H9 (cell line): ENCODE measurements around the gene PARVB. TPM values are rescaled to one million over a fixed set of nuclear protein-coding genes. Genes with fewer than 3 reads are reported as not detected.

Source experiments
- DNase-seq: peaks from one replicate; pipeline ENCODE4 v3.0.0-alpha.2; 2017
- H2AFZ ChIP-seq: one replicate; pipeline ENCODE4 v1.6.1; 2013; ENCODE audit warnings: mild to moderate bottlenecking, low read length, control low read depth, moderate library complexity
- H2AK5ac ChIP-seq: 2 replicates; pipeline ENCODE4 v1.6.1; 2013; ENCODE audit warnings: low read length, control low read depth, mixed read lengths; ENCODE audit not compliant: insufficient read length
- H2BK120ac ChIP-seq: one replicate; pipeline ENCODE4 v1.6.1; 2013; ENCODE audit warnings: low read depth, mild to moderate bottlenecking, low read length, control low read depth, inconsistent platforms; ENCODE audit not compliant: poor library complexity, severe bottlenecking
- H2BK12ac ChIP-seq: 2 replicates; pipeline ENCODE4 v1.6.1; 2013; ENCODE audit warnings: low read length, control low read depth, mixed read lengths, low read depth; ENCODE audit not compliant: insufficient read length
- H2BK15ac ChIP-seq: 2 replicates; pipeline ENCODE4 v1.6.1; 2013; ENCODE audit warnings: low read depth, low read length, control low read depth
- H2BK20ac ChIP-seq: one replicate; pipeline ENCODE4 v1.6.1; 2013; ENCODE audit warnings: low read depth, mild to moderate bottlenecking, low read length, control low read depth, inconsistent platforms; ENCODE audit not compliant: poor library complexity, severe bottlenecking
- H2BK5ac ChIP-seq: 2 replicates; pipeline ENCODE4 v1.6.1; 2013; ENCODE audit warnings: low read length, control low read depth, mixed read lengths; ENCODE audit not compliant: insufficient read length
- H3K14ac ChIP-seq: 2 replicates; pipeline ENCODE4 v1.6.1; 2013; ENCODE audit warnings: low read length, control low read depth; ENCODE audit not compliant: insufficient read depth
- H3K18ac ChIP-seq: 2 replicates; pipeline ENCODE4 v1.6.1; 2013; ENCODE audit warnings: low read depth, mild to moderate bottlenecking, mixed read lengths, low read length, control low read depth; ENCODE audit not compliant: insufficient read length
- H3K23ac ChIP-seq: 2 replicates; pipeline ENCODE4 v1.6.1; 2013; ENCODE audit warnings: low read length, control low read depth, mixed read lengths, low read depth; ENCODE audit not compliant: insufficient read length
- H3K23me2 ChIP-seq: 2 replicates; pipeline ENCODE4 v1.6.1; 2013; ENCODE audit warnings: low read depth, mild to moderate bottlenecking, mixed read lengths, low read length, control low read depth; ENCODE audit not compliant: insufficient read length, poor library complexity, severe bottlenecking
- H3K27ac ChIP-seq: 2 replicates; pipeline ENCODE4 v1.5.1; 2013; ENCODE audit warnings: low read length, control low read depth, mixed read lengths, low read depth; ENCODE audit not compliant: insufficient read length
- H3K27me3 ChIP-seq: 2 replicates; pipeline ENCODE4 v1.6.1; 2013; ENCODE audit warnings: low read length, control low read depth, inconsistent platforms; ENCODE audit not compliant: insufficient read depth
- H3K4ac ChIP-seq: 2 replicates; pipeline ENCODE4 v1.6.1; 2013; ENCODE audit warnings: low read depth, mild to moderate bottlenecking, control low read depth, inconsistent platforms, low read length, moderate library complexity
- H3K4me1 ChIP-seq: 2 replicates; pipeline ENCODE4 v1.6.1; 2013; ENCODE audit warnings: low read length, control low read depth, inconsistent platforms; ENCODE audit not compliant: insufficient read depth
- H3K4me2 ChIP-seq: 2 replicates; pipeline ENCODE4 v1.6.1; 2013; ENCODE audit warnings: low read length, control low read depth, mixed read lengths; ENCODE audit not compliant: insufficient read length, insufficient read depth
- H3K56ac ChIP-seq: 2 replicates; pipeline ENCODE4 v1.6.1; 2013; ENCODE audit warnings: low read depth, mild to moderate bottlenecking, mixed read lengths, low read length, control low read depth; ENCODE audit not compliant: insufficient read length
- H3K79me1 ChIP-seq: 2 replicates; pipeline ENCODE4 v1.6.1; 2013; ENCODE audit warnings: low read depth, mild to moderate bottlenecking, moderate library complexity, low read length, control low read depth, inconsistent platforms; ENCODE audit not compliant: insufficient read depth, poor library complexity, severe bottlenecking
- H3K79me2 ChIP-seq: 2 replicates; pipeline ENCODE4 v1.6.1; 2013; ENCODE audit warnings: low read length, control low read depth, inconsistent platforms; ENCODE audit not compliant: insufficient read depth
- H3K9ac ChIP-seq: 2 replicates; pipeline ENCODE4 v1.6.1; 2013; ENCODE audit warnings: low read length, control low read depth, mixed read lengths; ENCODE audit not compliant: insufficient read length; ENCODE audit errors: extremely low read depth
- H3K9me3 ChIP-seq: one replicate; pipeline ENCODE4 v1.6.1; 2013; ENCODE audit warnings: low read depth, low read length, inconsistent platforms; ENCODE audit not compliant: control insufficient read depth
- H3T11ph ChIP-seq: one replicate; pipeline ENCODE4 v1.6.1; 2013; ENCODE audit warnings: mild to moderate bottlenecking, low read length, control low read depth, inconsistent platforms
- H4K20me1 ChIP-seq: one replicate; pipeline ENCODE4 v1.6.1; 2013; ENCODE audit not compliant: control insufficient read depth, insufficient read length, insufficient read depth
- H4K5ac ChIP-seq: 2 replicates; pipeline ENCODE4 v1.6.1; 2013; ENCODE audit warnings: low read depth, mild to moderate bottlenecking, mixed read lengths, low read length, control low read depth; ENCODE audit not compliant: insufficient read length
- H4K8ac ChIP-seq: replicated peaks from 2 replicates; pipeline ENCODE4 v1.6.1; 2013; ENCODE audit warnings: low read length, control low read depth, mixed read lengths, low read depth; ENCODE audit not compliant: insufficient read length
- H4K91ac ChIP-seq: 2 replicates; pipeline ENCODE4 v1.6.1; 2013; ENCODE audit warnings: low read depth, mild to moderate bottlenecking, moderate library complexity, mixed read lengths, low read length, control low read depth; ENCODE audit not compliant: insufficient read length
- H3K27ac Mint-ChIP-seq, 3 experiments: 2 replicates in 2 of 3; 3 replicates in 1 of 3; pipeline ENCODE4 v1.8.0; 2020 to 2021; ENCODE audit warnings: mixed read lengths in 3 of 3, mild to moderate bottlenecking in 1 of 3, moderate library complexity in 1 of 3
- H3K27me3 Mint-ChIP-seq: 2 replicates; pipeline ENCODE4 v1.8.0; 2021; ENCODE audit warnings: low read depth, mild to moderate bottlenecking, moderate library complexity, mixed read lengths
- H3K36me3 Mint-ChIP-seq, 3 experiments: 2 replicates in 2 of 3; 3 replicates in 1 of 3; pipeline ENCODE4 v1.8.0; 2020 to 2021; ENCODE audit warnings: low read depth in 3 of 3, mixed read lengths in 3 of 3; ENCODE audit not compliant: insufficient read depth in 1 of 3
- H3K4me1 Mint-ChIP-seq, 2 experiments: 2 replicates each; pipeline ENCODE4 v1.8.0; 2020; ENCODE audit warnings: mixed read lengths in 2 of 2
- H3K4me3 Mint-ChIP-seq, 2 experiments: 2 replicates in 1 of 2; 3 replicates in 1 of 2; pipeline ENCODE4 v1.8.0; 2020 to 2021; ENCODE audit warnings: mild to moderate bottlenecking in 2 of 2, mixed read lengths in 2 of 2, moderate library complexity in 1 of 2
- H3K9me3 Mint-ChIP-seq, 2 experiments: 2 replicates in 1 of 2; 3 replicates in 1 of 2; pipeline ENCODE4 v1.8.0; 2020; ENCODE audit warnings: mild to moderate bottlenecking in 2 of 2, mixed read lengths in 2 of 2, moderate library complexity in 1 of 2
- WGBS: extraction: QIAGEN DNeasy Blood & Tissue Kit; methylation state at CpG from one replicate; pipeline ENCODE4 v1.1.7; 2013; ENCODE audit warnings: missing lambda C conversion rate, low lambda C conversion rate, mixed read lengths; ENCODE audit not compliant: insufficient read length; ENCODE audit errors: extremely low coverage; 5-methylcytosine and 5-hydroxymethylcytosine counted together
- total RNA-seq: library from RNA; stranded (reverse); gene quantifications from 2 replicates; pipeline ENCODE4 v1.2.1, GENCODE V29; 2021
- TF ChIP-seq, protein P1 (sequence below): fragments of 200-600 bp; sonication (generic); conservative IDR thresholded peaks from 3 replicates; pipeline ENCODE4 v1.8.0; 2021; ENCODE audit warnings: antibody characterized with exemption, mild to moderate bottlenecking

Gene PARVB
- total RNA-seq, 1 experiment from 2014 or later, result 15.6 TPM

DNA sequence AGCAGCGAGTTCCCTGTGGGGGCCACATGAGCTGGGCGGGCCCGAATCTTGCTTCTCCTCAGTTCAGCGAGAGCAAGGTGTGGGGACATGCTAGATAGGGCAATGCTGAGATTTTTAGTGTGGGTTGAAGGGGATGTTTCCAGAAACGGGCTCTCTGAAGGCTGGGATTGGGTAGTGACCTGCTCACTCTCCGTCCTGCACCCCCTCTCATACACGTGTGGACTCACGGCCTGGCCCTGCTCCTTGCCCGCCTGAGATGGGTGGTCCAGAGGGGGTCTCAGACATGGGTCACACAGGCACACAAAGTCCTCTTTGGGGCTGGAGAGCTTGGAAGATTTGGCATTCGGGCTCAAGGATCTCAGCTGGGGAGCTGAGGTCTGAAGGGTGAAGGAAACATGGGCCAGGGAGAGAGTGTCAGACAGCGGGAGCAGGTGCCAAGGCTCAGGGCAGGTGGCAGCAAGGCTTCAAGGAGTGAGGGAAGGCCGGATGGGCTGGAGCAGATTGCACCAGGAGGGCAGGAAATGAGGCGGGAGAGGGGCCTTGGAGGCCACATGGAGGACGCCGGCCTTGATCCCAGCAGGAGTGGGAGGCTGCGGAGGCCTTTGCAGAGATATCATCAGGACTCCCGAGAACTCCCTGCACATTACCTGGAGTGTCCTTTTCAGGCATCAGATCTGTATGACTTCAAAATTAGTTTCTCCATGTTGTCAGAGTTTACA is 74.1 kb downstream of the PARVB start:
- Histone ChIP-seq H3K27me3 (no peaks in the 10 kb centered on the region), H2AK5ac (no peak overlapping the region), H2AFZ (no peak overlapping the region), H4K5ac (no peak overlapping the region), H2BK5ac (no peak overlapping the region), H2BK12ac (no peak overlapping the region), H3K23ac (no peak overlapping the region), H3K56ac (no peak overlapping the region), H3K23me2 (no peaks in the 10 kb centered on the region), H3K18ac (peak overlapping the region; percentile 11), H4K91ac (no peak overlapping the region), H3K4me1 (no peaks in the 10 kb centered on the region), H3K9me3 (no peaks in the 10 kb centered on the region), H3K79me2 (no peaks in the 10 kb centered on the region), H4K20me1 (no peaks in the 10 kb centered on the region), H3K4ac (no peak overlapping the region), H3K14ac (no peak overlapping the region), H3K79me1 (no peaks in the 10 kb centered on the region), H4K8ac (no peak overlapping the region), H3K4me2 (no peak overlapping the region), H2BK15ac (no peak overlapping the region), H2BK20ac (no peak overlapping the region), H3K27ac (no peak overlapping the region), H3K9ac (no peak overlapping the region), H2BK120ac (no peak overlapping the region), H3T11ph (no peak overlapping the region)
- Mint-ChIP-seq H3K4me1 (peaks cover 11 to 12% of the 10 kb centered on the region in 2 experiments), H3K9me3 (peaks cover 5 to 7% of the 10 kb centered on the region in 2 experiments; a peak in 2 of 5 replicates), H3K36me3 (peaks cover 4 to 14% (median 6%) of the 10 kb centered on the region in 3 experiments; a peak in 6 of 7 replicates), H3K27ac (peak overlapping the region in 2 of 3 experiments; percentile 71 to 94; a peak in 3 of 7 replicates), H3K27me3 (no peaks in the 10 kb centered on the region), H3K4me3 (no peak overlapping the region)
- TF ChIP-seq, protein P1, sequence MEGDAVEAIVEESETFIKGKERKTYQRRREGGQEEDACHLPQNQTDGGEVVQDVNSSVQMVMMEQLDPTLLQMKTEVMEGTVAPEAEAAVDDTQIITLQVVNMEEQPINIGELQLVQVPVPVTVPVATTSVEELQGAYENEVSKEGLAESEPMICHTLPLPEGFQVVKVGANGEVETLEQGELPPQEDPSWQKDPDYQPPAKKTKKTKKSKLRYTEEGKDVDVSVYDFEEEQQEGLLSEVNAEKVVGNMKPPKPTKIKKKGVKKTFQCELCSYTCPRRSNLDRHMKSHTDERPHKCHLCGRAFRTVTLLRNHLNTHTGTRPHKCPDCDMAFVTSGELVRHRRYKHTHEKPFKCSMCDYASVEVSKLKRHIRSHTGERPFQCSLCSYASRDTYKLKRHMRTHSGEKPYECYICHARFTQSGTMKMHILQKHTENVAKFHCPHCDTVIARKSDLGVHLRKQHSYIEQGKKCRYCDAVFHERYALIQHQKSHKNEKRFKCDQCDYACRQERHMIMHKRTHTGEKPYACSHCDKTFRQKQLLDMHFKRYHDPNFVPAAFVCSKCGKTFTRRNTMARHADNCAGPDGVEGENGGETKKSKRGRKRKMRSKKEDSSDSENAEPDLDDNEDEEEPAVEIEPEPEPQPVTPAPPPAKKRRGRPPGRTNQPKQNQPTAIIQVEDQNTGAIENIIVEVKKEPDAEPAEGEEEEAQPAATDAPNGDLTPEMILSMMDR, result no peak
- DNase-seq, result no peak
- WGBS, result no CpG with 5 or more reads among the region's 17 CpGs
